IMR-90 (cell line): ENCODE results near the gene OTOGL. TPM values are rescaled to one million over a fixed set of nuclear protein-coding genes. Genes with fewer than 3 reads are reported as not detected.

ENCODE experiments used
- ATAC-seq: fragments of 200-7000 bp; cut with Tn5 transposase; 2 replicates; pipeline ENCODE4 v1.9.1; 2020; ENCODE audit warnings: low read depth, mild to moderate bottlenecking, moderate library complexity
- BruUV-seq: library from RNA; stranded (reverse); fragments of 400-500 nt; replicated peaks from 2 replicates; lab custom pipeline; 2021; lab: Mats Ljungman, UMichigan
- CTCF ChIA-PET: fragments of 300-600 bp; formaldehyde crosslinking; extraction: SDS; loops from one replicate; lab custom pipeline; 2021; ENCODE audit warnings: antibody characterized with exemption; lab: Yijun Ruan, JAX
- POLR2A ChIA-PET: fragments of 300-600 bp; sonication (Branson Sonifier 250); formaldehyde crosslinking; loops from one replicate; lab custom pipeline; 2022; ENCODE audit warnings: antibody characterized with exemption; ENCODE audit not compliant: unreplicated experiment; lab: Charles Lee
- DNase-seq: peaks from one replicate; pipeline ENCODE4 v3.0.0; 2013
- H2AFZ ChIP-seq: replicated peaks from 2 replicates; pipeline ENCODE3; 2013; ENCODE audit warnings: low read length, mild to moderate bottlenecking; ENCODE audit not compliant: poor library complexity
- H2AK5ac ChIP-seq: 2 replicates; pipeline ENCODE4 v1.6.1; 2013; ENCODE audit warnings: low read depth, low read length, inconsistent platforms
- H2AK9ac ChIP-seq: replicated peaks from 2 replicates; pipeline ENCODE3; 2013; ENCODE audit warnings: mild to moderate bottlenecking, low read depth, low read length, moderate library complexity; ENCODE audit not compliant: poor library complexity
- H2BK120ac ChIP-seq: 2 replicates; pipeline ENCODE4 v1.6.1; 2013; ENCODE audit warnings: low read depth, low read length, inconsistent platforms
- H2BK15ac ChIP-seq: 3 replicates; pipeline ENCODE4 v1.6.1; 2013; ENCODE audit warnings: low read depth, low read length, inconsistent platforms
- H2BK20ac ChIP-seq: 2 replicates; pipeline ENCODE4 v1.6.1; 2013; ENCODE audit warnings: low read depth, mild to moderate bottlenecking, inconsistent platforms, low read length, moderate library complexity
- H2BK5ac ChIP-seq: 2 replicates; pipeline ENCODE4 v1.6.1; 2013; ENCODE audit warnings: mild to moderate bottlenecking, low read depth, low read length, inconsistent platforms; ENCODE audit not compliant: poor library complexity, severe bottlenecking
- H3K14ac ChIP-seq: replicated peaks from 2 replicates; pipeline ENCODE4 v1.6.1; 2013; ENCODE audit warnings: low read depth, low read length, inconsistent platforms
- H3K18ac ChIP-seq: 2 replicates; pipeline ENCODE4 v1.6.1; 2013; ENCODE audit warnings: low read depth, low read length, control low read depth
- H3K23ac ChIP-seq: 2 replicates; pipeline ENCODE4 v1.6.1; 2013; ENCODE audit warnings: low read depth, low read length, inconsistent platforms
- H3K27ac ChIP-seq: 2 replicates; pipeline ENCODE4 v1.5.1; 2013; ENCODE audit warnings: mild to moderate bottlenecking, control low read depth, low read length; ENCODE audit not compliant: insufficient read depth
- H3K27me3 ChIP-seq: 2 replicates; pipeline ENCODE4 v1.6.1; 2013; ENCODE audit warnings: low read length; ENCODE audit not compliant: control insufficient read depth, insufficient read depth
- H3K36me3 ChIP-seq: 2 replicates; pipeline ENCODE4 v1.6.1; 2013; ENCODE audit warnings: low read length, mixed read lengths; ENCODE audit not compliant: control insufficient read depth, insufficient read depth
- H3K4ac ChIP-seq: 2 replicates; pipeline ENCODE4 v1.6.1; 2013; ENCODE audit warnings: low read depth, low read length, inconsistent platforms
- H3K4me1 ChIP-seq: 2 replicates; pipeline ENCODE4 v1.6.1; 2013; ENCODE audit warnings: low read length, mixed read lengths; ENCODE audit not compliant: control insufficient read depth, insufficient read depth
- H3K4me2 ChIP-seq: 2 replicates; pipeline ENCODE4 v1.6.1; 2013; ENCODE audit warnings: low read depth, mild to moderate bottlenecking, control low read depth, low read length, moderate library complexity
- H3K4me3 ChIP-seq: 2 replicates; pipeline ENCODE4 v1.5.1; 2013; ENCODE audit warnings: low read depth, mild to moderate bottlenecking, control low read depth, low read length, moderate library complexity; ENCODE audit not compliant: insufficient read depth
- H3K56ac ChIP-seq: 2 replicates; pipeline ENCODE4 v1.6.1; 2013; ENCODE audit warnings: low read length, inconsistent platforms; ENCODE audit not compliant: insufficient read depth; ENCODE audit errors: extremely low read depth
- H3K79me1 ChIP-seq, 2 experiments: 2 replicates each; pipeline ENCODE4 v1.6.1; 2013; ENCODE audit warnings: low read length in 2 of 2, inconsistent platforms in 1 of 2, low read depth in 1 of 2
- H3K9ac ChIP-seq: 2 replicates; pipeline ENCODE4 v1.6.1; 2013; ENCODE audit warnings: low read depth, low read length, control low read depth
- H3K9me1 ChIP-seq: 2 replicates; pipeline ENCODE4 v1.6.1; 2013; ENCODE audit warnings: low read length, inconsistent platforms; ENCODE audit not compliant: insufficient read depth
- H3K9me3 ChIP-seq: 2 replicates; pipeline ENCODE4 v1.6.1; 2013; ENCODE audit warnings: low read length; ENCODE audit not compliant: control insufficient read depth, insufficient read depth
- H4K20me1 ChIP-seq: 2 replicates; pipeline ENCODE4 v1.6.1; 2013; ENCODE audit warnings: low read length, inconsistent platforms; ENCODE audit not compliant: insufficient read depth
- H4K5ac ChIP-seq: 2 replicates; pipeline ENCODE4 v1.6.1; 2013; ENCODE audit warnings: mild to moderate bottlenecking, low read depth, low read length, control low read depth
- H4K8ac ChIP-seq, 2 experiments: 2 replicates each; pipeline ENCODE4 v1.6.1; 2013; ENCODE audit warnings: low read depth in 2 of 2, low read length in 2 of 2, control low read depth in 1 of 2, inconsistent platforms in 1 of 2
- H4K91ac ChIP-seq: 2 replicates; pipeline ENCODE4 v1.6.1; 2013; ENCODE audit warnings: low read depth, low read length, inconsistent platforms; ENCODE audit not compliant: insufficient read depth
- MXI1 ChIP-seq: IDR thresholded peaks from 2 replicates; pipeline ENCODE4 v1.6.1; 2012; ENCODE audit warnings: low read depth, mild to moderate bottlenecking, low read length, moderate library complexity, borderline replicate concordance
- WGBS, 2 experiments: methylation state at CpG; one replicate each; pipeline versions ENCODE4 v1.1.5 to v1.1.7; 2013; ENCODE audit warnings: missing lambda C conversion rate in 2 of 2; ENCODE audit not compliant: insufficient read length in 1 of 2; ENCODE audit errors: extremely low coverage in 2 of 2; 5-methylcytosine and 5-hydroxymethylcytosine counted together
- dilution Hi-C: fragments of 300-500 bp; cut with HindIII; formaldehyde crosslinking; loops from one replicate; pipeline ENCODE4 v1.14.3; 2018; ENCODE audit warnings: low sequenced_read_pairs; ENCODE audit not compliant: unreplicated experiment
- in situ Hi-C: fragments of 300-500 bp; cut with MboI; formaldehyde crosslinking; loops from 3 replicates; pipeline ENCODE4 v1.14.3; 2019; ENCODE audit warnings: low sequenced_read_pairs, inconsistent platforms, mixed read lengths
- intact Hi-C: fragments of 100-400 bp; cut with micrococcal nuclease; formaldehyde crosslinking; loops from 2 replicates; pipeline ENCODE4 v1.10.0; 2022
- polyA plus RNA-seq, 3 experiments: library from polyadenylated mRNA; depleted of rRNA; stranded (reverse); fragments of >200 nt; gene quantifications; 2 replicates each; pipeline ENCODE4 v1.2.3, GENCODE V29; 2012; ENCODE audit warnings: low replicate concordance in 1 of 3
- total RNA-seq: library from RNA; depleted of rRNA; stranded (reverse); fragments of >200 nt; gene quantifications from 2 replicates; pipeline ENCODE4 v1.2.3, GENCODE V29; 2012

Gene OTOGL
- total and polyA plus RNA-seq, 2 of the 4 experiments (the other 2 are of a cell fraction), result 0.10 to 0.18 TPM

- Histone ChIP-seq H3K9me3 (no peaks in the 10 kb centered on the region), H2AK5ac (no peak overlapping the region), H3K18ac (no peak overlapping the region), H2BK120ac (no peak overlapping the region), H3K14ac (no peak overlapping the region), H3K56ac (no peak overlapping the region), H3K9me1 (no peaks in the 10 kb centered on the region), H2BK20ac (no peak overlapping the region), H3K36me3 (no peaks in the 10 kb centered on the region), H3K4me3 (no peak overlapping the region), H4K91ac (no peak overlapping the region), H3K4ac (no peak overlapping the region), H3K4me1 (0 out of 2 replicates have a peak, but pooled peaks cover 2% of the 10 kb centered on the region), H4K20me1 (no peaks in the 10 kb centered on the region), H3K9ac (no peak overlapping the region), H3K27me3 (no peaks in the 10 kb centered on the region), H2AK9ac (no peak overlapping the region), H3K23ac (no peak overlapping the region), H3K79me1 (no peaks in the 10 kb centered on the region), H3K4me2 (no peak overlapping the region), H2BK5ac (no peak overlapping the region), H4K8ac (no peak overlapping the region), H4K5ac (no peak overlapping the region), H2BK15ac (no peak overlapping the region), H2AFZ (no peak overlapping the region), H3K27ac (no peak overlapping the region)
- intact Hi-C loops (loop anchor here (10.0 kb wide), 1 partner anchor 937 kb away; no protein-coding TSS in a partner anchor), dilution Hi-C loops (no loop called here), in situ Hi-C loops (no loop called here)
- no peak for DNase-seq
- ChIA-PET CTCF (no interaction called here), POLR2A (no interaction called here)
- WGBS, 2 experiments, result no CpG with 5 or more reads among the region's 1 CpG
- no peak for TF ChIP-seq MXI1
- no peak for ATAC-seq
- BruUV-seq, result no TSS peak
Measured at GRCh38 chr12:80317899-80318298, 218.6 kb downstream of the OTOGL start.
